ENCODE data around the gene IRF2.

IRF2 gene

DNA sequence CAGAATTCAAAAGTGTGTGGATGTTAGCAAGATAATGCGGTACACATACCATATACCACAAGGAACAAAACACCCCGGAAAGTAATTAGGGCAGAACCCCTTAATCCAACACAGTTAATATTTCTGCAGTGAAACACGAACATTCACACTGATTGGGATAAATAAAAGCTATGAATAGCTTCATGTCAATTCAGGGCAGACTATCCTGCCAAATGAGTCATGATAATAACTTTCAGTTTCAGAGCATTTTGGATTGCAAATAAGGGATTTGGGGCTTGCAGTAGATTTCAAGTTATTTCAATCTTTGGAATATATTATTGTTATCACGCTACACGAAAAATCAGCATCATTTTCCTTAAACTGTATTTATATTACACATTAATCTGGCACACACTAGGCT lies 24.3 kb downstream of the IRF2 start:
- DNase-seq = no peak

DNA sequence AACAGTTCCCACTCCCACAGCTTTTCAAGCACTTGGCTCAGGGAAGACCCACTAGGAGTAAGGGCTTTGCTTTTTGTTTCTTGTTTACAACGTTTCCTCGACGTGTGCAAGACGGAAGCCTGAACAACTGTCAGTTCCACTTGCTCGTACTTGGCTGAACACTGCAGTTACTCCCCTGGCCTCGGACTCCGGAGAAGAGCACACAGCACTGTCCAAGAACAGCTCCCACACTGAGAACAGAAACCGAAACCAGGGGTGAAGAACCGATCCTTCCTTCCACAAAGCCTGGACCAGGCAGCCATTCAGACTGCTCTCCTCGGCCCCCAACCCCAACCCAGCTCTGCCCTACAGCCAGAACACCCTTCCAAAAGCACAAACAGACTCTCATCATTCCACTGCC lies 25.5 kb downstream of the IRF2 start:
- no peak for DNase-seq

DNA sequence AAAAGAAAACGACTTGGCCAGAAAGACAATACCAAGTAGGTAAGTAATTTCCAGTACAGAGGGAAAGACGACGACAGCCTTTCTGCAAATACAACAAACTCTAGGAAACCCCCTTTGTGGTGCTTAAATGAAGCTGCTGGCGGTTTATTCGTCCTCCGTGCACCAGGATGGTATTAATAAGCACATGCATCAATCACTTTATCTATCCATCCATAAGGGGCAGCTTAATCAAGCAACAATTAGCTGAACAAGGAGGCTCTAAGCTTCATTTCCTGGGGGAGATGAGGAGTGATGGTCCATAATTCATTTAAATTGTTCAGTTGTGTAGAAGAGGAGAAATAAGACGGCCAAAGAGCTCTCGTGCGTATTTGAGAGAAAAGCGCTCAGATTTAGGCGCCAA lies 26.2 kb downstream of the IRF2 start:
- no peak for DNase-seq

DNA sequence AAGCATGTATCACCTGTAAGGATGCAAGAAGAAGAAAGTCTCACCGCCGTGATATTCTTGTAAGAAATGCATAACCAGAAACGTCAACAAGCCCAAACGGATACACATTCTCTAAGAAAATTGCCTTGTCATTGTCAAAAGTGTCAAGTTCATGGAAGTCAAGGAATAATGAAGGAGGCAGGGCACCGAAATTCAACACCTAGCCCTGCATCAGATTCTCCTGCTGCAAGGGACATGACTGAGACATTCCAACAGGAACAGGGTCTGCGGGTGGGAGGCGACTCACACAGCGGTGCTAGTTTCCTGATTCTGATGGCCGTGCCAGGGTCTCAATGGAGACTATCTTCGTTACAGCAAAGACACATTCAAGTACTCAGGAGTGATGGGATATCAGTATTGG lies 26.7 kb downstream of the IRF2 start:
- DNase-seq = no peak

DNA sequence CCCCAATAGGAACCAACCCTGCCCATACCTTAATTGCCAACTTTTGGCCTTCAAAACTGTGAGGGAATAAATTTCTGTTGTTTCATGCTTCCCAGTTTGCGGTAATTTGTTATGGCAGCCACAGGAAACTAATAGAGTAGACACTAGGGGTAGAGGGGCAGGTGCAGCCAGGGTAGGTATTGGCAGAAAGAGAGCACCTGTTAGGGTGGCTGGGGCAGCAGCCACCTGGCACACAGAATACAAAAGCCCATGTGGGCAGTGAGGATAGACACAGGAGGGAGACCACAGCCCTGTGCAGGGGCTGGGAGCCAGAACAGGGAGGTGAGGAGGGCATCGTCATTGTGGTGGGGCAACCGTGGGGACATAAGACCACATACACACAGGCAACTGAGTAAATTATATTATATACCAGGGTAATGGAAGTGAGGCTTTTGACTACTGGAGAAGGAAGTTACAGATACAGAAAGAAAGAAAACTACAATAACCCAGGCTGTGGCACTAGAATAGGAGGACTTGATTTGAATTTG lies 28.2 kb downstream of the IRF2 start:
- no peak for DNase-seq

DNA sequence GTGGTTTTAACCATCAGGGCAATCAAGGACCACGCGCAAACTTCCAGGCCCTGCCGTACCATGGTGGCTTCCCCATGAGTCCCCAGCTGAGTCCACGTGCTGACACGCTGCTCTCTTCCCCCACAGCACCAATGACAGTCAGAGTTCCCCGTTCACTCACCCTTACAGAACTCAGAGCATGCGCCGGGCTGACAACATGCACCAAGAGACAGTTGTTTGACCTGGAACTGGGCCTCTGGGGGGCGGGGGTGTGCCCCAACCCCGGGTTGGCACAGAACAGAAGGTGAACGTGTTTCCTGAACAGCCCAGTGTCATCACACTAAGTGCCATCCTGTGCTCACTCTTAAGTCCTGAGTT lies 29.4 kb downstream of the IRF2 start:
- DNase-seq = peak; percentile 49

DNA sequence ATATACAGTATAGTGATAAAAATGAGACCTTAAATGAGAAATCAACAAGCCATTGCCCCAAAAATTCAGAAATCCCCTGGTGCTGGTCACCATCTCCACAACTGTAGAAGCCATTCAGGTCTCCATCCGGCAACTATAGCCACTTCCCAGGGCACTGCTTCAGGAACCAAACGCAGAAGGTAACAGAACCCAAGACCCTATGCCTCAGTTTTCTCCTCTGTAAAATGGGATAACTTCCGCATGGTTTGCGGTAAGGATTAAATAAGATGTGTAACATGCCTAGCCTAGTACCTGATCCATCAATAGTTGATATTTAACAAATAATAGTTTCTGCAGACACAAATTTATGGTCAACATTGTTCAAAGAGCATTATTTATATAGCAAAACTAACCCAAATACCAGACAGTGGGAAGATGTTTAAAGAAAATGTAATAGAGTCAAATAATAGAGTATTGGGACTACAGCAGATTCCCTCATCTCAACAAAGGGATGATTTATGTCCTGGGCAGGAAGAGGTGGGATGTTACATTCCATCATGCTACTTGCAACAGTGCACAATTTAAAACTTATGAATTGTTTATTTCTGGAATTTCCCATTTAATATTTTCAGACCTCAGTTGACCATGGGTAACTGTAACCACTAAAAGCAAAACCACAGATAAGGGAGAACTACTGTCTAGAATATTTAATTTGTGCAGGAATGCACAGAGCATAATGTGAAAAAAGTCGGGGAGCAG lies 30.0 kb downstream of the IRF2 start:
- DNase-seq = no peak

DNA sequence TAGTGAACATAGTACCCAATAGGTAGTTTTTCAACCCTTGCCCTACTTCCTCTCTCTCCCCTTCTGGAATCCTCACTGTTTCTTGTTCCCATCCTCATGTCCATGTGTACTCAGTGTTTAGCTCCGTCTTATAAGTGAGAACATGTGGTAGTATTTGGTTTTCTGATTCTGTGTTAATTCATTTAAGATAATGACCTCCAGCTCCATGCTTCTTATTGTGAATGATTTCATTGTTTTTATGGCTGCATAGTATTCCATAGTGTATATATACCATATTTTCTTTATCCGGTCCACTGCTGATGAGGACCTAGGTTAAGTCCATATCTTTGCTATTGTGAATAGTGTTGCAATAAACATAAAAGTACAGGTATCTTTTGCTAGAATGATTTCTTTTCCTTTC lies 31.0 kb downstream of the IRF2 start:
- no peak for DNase-seq

DNA sequence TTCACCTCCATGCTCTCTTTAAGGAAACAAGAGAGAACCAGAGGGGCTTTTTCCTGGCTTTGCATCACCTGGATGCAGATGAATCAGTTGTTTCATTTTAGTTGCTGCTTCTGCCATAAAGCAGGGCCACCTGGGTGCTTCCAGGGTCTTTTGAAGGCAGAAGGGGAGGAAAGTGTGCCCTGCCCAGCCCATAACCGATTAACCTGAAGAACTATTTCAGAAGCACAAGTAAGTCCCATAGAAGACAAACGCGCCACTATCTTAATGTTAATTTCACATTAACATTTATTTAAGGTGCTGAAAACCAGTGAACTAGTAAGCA lies 32.1 kb downstream of the IRF2 start:
- DNase-seq = no peak

DNA sequence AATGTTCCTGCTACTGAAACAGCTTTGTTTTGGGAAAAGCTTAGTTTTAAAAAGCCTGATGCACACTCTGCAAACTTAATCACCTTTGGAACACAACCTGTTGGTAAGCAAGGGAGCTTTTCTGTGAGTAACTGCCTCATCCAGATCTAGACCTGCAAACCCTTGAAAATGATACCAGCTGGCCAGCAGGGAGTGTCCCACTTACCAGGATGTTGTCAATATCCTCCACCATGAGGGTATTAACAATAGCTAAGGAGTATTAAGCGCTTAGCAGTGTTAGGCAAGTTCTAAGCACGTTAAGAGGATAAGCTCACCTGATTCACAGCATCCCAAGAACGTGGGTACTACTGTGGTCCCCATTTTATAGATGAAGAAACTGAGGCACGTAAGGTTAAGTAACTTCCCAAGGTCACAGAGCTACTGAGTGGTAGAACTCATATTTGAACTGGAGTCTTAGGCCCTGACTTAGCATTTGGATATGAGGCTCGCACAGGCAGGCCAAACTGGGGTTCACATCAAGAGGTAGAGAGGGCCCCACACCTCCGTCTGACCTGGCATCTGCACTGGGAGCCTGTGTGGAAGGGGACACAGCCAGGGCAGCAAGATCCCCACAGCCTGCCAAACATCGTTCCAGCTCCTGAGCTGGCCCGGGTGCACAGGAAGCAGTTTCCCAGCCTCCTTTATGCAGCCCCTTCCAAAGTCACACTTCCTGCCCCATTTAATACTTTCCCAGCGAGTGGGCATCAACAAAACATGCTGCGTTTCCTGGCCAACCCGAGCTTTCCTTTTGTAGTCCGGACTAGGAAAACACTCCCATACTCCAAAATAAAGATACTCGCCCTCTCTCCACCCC lies 32.7 kb downstream of the IRF2 start:
- no peak for DNase-seq

DNA sequence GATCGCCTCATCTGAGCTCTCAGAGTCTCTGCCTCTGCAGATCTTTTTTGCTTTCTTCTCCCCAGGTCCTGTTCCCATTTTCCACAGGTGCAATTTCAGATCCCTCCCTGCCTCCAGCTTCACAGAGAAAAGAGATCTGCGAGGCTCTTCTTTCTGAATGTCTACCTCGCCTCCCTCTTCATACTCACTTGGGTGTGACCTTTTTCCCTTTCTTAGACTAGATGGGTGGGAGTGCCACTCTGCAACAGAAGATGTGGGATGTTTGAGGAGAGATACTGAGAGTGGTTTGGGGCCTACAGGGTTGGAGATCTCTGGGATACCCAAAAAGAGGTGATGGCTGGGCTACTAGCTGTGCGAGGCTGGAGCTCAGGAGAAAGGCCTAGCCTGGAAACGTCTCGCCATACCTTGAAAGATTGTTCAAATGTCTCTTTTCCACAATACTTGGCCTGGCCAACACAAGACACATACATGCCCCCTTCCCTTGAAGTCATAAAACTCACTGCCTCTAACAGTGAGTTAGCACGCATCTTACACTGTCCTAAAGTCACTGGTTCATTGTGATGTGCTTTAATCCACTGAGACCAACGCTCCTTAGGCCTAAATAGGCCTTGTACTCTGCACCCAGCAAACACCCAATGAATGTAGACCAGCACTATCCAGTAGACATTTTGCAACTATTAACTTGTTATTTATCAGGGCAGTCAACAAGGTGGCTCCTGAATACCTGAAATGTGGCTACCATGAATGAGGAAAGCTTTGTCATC lies 33.6 kb downstream of the IRF2 start:
- DNase-seq = no peak

DNA sequence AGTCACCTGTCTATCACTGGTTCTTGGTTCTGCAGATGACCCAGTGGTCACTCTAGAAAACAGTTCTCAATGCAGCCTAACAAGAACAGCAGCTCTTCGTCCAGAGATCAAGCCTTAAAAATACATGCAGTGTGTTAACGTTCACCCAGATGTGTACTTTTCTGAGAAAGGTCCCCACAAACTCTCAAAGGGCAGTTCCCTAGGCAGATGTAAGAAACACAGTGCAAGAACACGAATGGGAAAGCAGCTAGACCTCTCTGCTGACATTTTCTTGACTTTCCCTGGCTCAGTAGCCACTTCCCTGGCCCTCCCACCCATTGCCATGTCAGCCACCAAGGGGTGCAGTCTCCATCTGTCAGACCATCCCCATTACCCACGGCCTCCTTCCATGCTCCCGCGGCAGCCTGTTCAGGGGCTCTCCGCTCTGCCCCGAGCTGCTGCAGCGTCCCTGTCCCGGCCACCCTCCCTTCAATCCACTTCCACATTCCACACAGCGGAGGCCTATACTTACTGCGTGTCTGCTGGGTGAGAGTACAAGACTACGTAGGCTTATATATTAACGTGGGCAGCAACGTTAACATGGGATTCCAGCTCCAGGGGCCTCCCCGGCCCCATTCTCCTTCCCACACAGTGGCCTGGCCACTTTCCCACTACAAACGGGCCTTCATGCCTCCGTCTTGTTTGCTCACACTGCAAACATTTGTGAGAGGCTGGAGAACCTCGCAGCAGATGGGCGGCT lies 34.3 kb downstream of the IRF2 start:
- no peak for DNase-seq

DNA sequence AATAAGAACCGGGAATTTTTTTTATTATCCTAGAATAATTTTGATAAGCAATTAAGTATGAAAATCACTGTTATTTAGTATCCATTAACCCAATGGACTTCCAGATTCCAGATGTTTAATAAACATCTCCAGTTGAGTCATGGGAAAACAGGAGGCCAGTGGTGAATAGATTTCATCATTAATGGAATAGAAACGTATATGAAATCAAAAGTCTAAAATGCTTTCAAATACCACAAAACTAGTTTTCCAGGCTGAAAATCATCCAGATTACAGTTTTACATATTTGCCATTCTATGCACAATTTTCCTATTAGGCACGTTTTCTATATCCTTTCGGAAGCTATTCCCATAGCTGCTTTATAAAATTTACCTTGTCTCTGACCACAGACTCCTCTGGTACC lies 35.0 kb downstream of the IRF2 start:
- no peak for DNase-seq

DNA sequence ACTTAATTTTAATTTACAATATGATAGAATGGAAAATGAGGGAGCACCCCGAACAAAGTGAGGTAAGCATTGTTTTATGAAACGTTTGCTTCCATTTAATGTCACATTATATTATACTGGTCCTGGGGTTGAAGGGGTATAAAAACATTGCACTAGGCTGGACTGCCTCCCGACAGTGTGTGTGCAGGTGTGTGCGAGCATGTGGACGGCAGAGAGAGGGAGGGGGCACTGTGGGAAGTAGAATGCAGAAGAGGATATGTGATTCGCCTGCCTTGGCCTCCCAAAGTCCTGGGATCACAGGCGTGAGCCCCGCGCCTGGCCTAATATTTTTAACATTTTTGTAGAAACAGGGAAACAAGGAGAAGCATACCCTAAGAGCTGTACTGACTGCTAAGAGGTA lies 36.0 kb downstream of the IRF2 start:
- DNase-seq = no peak

DNA sequence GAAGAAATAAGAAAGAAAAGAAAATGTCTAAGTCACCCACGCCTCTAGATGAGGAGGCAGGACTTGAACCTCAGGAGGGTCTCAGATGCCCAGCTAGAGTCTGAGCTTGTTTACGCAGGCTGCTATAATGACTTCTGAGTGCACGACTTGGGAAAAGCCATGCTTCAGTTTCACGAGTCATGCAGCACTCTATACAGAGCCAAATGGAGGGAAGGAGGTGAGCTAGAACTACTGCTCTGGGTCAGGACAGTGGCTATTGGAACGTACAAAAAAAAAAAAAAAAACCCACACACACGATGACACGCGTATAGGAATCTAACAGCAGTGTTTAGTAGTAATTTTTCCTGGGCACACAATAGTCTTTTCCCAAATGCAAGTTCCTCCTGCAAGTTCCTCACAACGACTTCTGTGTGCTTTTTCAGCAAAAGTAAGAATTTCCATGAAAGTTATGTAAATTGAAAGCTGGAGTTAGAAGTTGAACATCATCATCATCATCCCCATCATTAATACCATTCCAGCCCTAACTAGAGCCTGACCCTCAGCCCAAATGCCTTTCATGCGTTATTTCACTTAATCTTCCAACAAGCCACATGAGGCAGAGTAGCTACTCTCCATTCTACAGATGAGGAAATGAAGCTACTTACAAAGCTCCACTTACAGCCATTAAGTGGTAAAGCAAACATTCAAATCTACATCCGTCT lies 36.6 kb downstream of the IRF2 start:
- DNase-seq = no peak

DNA sequence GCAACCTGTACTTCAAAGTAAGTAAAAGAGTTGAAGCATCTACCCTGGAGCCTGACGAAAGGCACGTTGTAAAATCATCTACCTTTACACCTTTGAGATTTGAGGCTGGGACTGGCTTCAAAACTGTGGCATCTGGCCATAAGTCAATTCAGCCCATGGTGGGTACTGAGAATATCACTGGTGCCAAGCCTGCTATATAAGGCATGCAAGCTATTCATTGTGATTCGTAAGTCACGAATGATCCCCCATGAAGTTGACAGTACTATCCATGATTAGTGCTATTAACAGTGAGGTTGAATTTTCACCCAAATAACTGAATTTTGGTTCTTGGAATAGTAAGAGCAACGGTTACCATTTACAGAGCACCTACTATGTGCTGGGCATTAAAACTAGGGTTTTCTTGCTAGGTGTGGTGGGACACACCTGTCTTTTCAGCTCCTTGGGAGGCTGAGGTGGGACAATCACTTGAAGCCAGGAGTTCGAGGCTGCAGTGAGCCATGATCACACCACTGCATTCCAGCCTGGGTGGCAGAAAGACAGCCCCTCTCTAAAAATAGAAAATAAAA lies 39.8 kb downstream of the IRF2 start:
- DNase-seq = no peak

DNA sequence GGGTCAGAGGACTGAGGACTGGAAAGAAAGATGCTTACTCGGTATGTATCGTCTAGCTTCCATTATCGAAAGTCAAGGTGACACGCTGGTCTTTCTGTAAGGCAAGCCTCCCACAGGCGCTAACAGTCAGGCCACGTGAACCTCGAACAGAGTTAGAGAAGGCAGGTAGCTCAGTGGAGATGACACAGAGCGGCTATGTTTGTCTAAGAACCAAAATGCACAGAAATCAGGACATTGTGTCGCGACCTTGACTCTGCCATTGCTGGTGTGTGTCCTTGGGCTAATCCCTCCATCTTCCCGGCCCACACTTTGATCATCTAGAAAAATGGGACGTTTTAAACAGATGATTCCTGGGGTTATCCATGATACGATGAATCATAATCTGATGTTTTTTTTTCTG lies 40.3 kb downstream of the IRF2 start:
- DNase-seq = no peak

DNA sequence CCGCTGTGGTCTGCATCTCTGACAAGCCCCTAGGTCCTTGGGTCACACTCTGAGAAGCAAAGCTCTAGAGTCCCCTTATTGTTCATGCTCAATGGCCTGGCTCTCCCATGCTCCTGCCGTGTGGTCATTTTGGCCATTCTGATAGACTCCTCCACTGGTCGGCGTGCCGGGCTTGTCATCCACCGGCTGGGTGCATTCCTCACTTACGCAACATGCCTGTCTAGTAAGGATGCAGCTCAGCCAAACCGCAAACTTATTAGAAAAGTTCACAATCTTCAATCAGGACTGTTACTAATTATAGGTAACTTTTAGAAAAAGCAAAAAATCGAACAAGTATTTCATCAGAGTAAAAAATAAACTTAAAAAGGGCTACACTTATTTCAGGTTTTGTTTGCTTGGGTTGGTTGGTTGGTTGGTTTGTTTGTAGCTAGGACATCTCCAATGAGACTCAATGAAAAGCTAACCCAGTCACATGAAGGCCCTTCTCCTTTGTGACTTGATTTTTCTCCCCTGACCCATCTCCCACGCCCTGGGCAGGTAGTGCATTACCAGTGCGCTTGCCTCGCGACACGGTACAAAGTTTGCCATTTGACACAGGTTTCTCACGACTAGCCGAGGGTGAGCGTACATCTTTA lies 41.0 kb downstream of the IRF2 start:
- no peak for DNase-seq

DNA sequence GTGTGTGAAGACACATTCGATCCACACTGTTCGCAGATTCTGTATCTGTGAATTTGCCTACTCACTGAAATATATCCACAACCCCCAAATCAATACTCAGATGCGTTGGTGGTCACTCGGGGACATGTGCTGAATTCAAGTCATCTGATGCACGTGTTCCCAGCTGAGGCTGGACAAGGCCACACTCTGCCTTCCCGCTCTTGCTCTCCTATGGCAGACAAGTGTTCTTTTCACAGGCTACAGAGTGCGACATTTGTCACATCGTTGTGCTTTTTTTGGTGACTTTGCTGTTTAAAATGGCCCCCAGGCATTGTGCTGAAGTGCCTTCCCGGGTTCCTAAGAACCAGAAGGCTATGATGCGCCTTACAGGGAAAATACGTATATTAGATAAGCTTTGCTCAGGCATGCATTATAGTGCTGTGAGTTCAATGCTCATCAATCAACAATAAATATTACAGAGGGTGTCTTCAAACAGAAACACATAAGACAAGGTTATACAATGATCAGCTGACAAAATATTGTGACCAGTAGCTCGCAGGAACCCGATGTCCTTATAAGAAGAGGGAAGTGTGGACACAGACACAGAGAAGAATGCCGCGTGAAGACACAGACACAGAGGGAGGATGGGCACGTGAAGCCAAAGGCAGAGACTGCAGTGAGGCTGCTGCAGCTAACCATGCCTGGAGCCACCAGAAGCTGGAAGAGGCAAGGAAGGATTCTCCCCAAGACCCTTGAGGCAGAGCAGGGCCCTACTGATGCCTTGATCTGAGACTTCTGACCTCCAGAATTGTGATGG lies 42.0 kb downstream of the IRF2 start:
- no peak for DNase-seq

DNA sequence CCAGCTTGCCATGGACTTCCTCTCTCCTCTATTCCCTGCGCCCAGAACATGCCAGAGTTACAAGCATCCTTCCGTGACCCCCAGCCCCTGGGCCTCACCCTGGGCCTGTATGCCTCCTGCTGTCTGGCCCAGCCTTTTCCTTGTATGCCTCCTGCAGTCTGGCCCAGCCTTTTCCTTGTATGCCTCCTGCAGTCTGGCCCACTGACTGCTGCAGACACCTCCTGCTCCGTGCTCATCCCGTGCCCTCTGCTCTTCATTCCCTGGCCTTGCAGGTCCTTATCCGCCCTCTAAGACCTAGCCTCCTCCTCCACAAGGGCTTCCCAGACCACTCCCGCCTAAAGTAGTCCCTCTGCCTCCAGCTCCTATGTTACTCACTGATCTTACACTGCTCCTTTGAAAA lies 44.2 kb downstream of the IRF2 start:
- no peak for DNase-seq

DNA sequence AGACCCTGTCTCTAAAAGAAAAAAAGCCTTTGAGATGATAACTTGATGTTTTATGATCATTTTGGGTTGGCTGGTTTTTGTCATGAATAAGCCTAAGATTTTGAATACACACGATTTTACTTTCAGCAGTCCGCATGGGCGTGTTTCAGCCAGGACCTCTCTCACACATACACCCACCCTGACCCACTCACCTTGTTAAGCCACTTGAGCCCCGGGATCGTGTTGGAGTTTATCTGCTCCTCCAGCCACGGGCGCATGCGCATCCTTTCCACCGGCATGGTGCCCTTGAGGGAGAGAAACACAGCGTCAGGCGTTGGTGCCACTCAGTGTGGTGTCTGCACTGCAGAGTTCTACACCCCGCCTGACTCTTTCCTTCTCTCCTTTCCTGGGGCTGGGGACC lies 45.6 kb downstream of the IRF2 start:
- no peak for DNase-seq
